Body of pancreas (tissue), 4 donors: ENCODE results near the gene ZNF655.

ENCODE experiments used
- POLR2A ChIP-seq, 3 donors: fragments of 450-650 bp; IDR thresholded peaks; one replicate each; pipeline ENCODE4 v1.6.1; 2016; ENCODE audit warnings: antibody characterized with exemption in 3 of 3, mild to moderate bottlenecking in 2 of 3
- TF ChIP-seq, protein P1 (sequence below), 7 experiments: fragments of 450-650 bp in 4 of 7; fragments of 200-600 bp in 3 of 7; sonication (generic) in 3 of 7; IDR thresholded peaks; one replicate each; pipeline ENCODE4 v1.5.1; 2016 to 2019; ENCODE audit warnings: antibody characterized with exemption in 7 of 7

DNA sequence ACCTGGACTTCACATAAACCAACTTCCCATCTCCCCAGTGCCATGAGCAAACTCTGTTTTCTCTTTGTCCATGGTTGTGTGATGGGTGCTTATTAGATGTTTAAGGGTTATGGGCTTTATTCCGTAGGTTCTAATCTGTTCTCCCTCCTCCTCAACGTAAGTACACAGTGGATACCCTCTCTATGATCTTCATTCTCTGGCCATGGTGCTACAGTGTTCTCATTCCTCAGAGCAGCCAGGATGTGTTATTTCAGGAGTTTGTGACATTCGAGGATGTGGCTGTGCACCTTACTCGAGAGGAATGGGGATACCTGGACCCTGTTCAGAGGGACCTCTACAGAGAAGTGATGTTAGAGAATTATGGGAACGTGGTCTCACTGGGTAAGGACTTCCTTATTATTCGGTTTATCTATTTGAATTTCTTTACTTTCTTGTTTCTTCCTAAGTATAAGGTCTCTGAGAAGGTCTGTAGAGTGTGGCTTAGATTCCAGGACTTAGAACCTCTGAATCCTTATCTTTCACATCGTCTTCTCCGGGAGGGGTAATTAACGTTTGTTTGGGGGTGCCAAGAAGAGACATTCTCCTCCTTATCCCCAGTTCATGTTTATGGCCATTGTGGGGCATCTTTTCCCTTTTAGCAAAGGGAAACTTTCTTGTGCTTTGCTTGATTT is 3.8 kb downstream of the ZNF655 start:
- TF ChIP-seq, protein P1, sequence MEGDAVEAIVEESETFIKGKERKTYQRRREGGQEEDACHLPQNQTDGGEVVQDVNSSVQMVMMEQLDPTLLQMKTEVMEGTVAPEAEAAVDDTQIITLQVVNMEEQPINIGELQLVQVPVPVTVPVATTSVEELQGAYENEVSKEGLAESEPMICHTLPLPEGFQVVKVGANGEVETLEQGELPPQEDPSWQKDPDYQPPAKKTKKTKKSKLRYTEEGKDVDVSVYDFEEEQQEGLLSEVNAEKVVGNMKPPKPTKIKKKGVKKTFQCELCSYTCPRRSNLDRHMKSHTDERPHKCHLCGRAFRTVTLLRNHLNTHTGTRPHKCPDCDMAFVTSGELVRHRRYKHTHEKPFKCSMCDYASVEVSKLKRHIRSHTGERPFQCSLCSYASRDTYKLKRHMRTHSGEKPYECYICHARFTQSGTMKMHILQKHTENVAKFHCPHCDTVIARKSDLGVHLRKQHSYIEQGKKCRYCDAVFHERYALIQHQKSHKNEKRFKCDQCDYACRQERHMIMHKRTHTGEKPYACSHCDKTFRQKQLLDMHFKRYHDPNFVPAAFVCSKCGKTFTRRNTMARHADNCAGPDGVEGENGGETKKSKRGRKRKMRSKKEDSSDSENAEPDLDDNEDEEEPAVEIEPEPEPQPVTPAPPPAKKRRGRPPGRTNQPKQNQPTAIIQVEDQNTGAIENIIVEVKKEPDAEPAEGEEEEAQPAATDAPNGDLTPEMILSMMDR (IDR thresholded peaks at IDR 0.05): no peak
- TF ChIP-seq POLR2A (IDR thresholded peaks at IDR 0.05): no peak
